Sigmoid colon (tissue), 4 donors: ENCODE results near the gene CCDC127.
"Not testable (repeated sequence)": the region's sequence is repeated elsewhere in the genome, so short reads cannot be mapped to it uniquely, and the experiment has no call there.

Experiments
- CTCF ChIP-seq, 4 experiments: fragments of 450-650 bp in 3 of 4; fragments of 200-600 bp in 1 of 4; IDR thresholded peaks; one replicate each; pipeline ENCODE4 v1.5.1; 2016 to 2019; ENCODE audit warnings: antibody characterized with exemption in 4 of 4, mild to moderate bottlenecking in 3 of 4, moderate library complexity in 2 of 4
- POLR2AphosphoS5 ChIP-seq, 4 donors: sonication (generic); formaldehyde crosslinking; IDR thresholded peaks; one replicate each; pipeline ENCODE4 v1.6.1; 2017; ENCODE audit warnings: antibody characterized with exemption in 4 of 4

DNA sequence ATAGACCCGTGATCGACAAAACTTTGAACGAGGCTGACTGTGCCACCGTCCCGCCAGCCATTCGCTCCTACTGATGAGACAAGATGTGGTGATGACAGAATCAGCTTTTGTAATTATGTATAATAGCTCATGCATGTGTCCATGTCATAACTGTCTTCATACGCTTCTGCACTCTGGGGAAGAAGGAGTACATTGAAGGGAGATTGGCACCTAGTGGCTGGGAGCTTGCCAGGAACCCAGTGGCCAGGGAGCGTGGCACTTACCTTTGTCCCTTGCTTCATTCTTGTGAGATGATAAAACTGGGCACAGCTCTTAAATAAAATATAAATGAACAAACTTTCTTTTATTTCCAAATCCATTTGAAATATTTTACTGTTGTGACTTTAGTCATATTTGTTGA, 38.4 kb upstream of the CCDC127 start:
- TF ChIP-seq CTCF, POLR2AphosphoS5 (IDR thresholded peaks at IDR 0.05): not testable (repeated sequence)
